Stimulated activated CD8-positive, alpha-beta memory T cell treated with anti-CD3 and anti-CD28 coated beads, Interleukin-2, amount 100 ng/mL, for 1 hour (primary cell): Measurements from ENCODE around the gene OVCH1.

Experiments used
- DNase-seq, 2 donors: peaks; one replicate each; pipeline ENCODE4 v3.0.0-alpha.2; 2020; ENCODE audit warnings: low read depth in 2 of 2

OVCH1 gene, protein sequence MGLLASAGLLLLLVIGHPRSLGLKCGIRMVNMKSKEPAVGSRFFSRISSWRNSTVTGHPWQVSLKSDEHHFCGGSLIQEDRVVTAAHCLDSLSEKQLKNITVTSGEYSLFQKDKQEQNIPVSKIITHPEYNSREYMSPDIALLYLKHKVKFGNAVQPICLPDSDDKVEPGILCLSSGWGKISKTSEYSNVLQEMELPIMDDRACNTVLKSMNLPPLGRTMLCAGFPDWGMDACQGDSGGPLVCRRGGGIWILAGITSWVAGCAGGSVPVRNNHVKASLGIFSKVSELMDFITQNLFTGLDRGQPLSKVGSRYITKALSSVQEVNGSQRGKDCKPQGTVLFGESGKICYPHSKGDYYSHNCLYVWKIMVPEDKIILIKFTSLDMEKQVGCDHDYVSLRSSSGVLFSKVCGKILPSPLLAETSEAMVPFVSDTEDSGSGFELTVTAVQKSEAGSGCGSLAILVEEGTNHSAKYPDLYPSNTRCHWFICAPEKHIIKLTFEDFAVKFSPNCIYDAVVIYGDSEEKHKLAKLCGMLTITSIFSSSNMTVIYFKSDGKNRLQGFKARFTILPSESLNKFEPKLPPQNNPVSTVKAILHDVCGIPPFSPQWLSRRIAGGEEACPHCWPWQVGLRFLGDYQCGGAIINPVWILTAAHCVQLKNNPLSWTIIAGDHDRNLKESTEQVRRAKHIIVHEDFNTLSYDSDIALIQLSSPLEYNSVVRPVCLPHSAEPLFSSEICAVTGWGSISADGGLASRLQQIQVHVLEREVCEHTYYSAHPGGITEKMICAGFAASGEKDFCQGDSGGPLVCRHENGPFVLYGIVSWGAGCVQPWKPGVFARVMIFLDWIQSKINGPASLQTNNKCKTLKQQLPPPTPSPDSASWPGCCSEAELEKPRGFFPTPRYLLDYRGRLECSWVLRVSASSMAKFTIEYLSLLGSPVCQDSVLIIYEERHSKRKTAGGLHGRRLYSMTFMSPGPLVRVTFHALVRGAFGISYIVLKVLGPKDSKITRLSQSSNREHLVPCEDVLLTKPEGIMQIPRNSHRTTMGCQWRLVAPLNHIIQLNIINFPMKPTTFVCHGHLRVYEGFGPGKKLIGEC

DNA sequence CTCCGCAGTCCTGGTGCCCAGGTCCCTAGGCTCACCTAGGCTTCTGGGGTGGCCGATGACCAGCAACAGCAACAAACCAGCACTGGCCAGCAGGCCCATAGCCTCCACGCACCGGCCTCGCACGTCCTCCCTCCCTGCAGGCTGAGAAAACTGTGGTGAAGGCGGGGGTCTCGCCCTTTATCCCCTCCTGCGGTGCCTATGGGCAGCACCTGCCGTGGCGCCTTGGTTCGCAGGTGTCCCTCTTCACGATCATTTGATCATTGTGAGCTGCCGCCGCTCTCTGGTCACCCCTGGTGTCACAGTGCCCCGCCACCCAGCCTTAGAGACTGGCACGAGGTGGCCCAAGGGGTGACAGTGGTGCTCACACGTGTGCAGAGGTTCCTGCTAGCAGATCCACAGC lies at the start of gene OVCH1:
TSS of gene OVCH1 (minus strand) at position 99 of the 400 bp plus-strand sequence. CDS start at position 99, 0 bp downstream.
- no peak for DNase-seq

DNA sequence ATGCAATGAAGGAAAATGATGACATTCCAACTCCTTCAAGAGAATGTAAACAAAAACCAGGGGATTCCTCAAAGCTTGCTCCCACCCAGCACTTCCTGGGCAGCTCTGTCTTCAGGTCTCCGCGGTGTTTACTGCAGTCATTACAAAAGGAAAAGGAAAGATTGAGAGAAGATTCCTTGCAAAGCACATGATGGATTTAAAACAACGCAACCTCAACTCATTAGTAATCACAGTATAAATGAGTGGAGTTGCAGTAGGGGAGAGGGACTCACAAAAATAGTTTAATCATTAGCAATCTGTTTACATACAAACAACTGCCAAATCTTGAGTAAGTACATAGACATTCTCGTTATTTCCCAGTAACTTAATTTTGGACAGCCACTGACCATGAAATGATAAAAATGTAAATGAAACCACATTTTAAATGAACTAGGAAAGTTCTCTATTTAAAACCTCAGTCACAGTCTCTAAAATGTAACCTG lies 49.7 kb upstream of the OVCH1 start:
- no peak for DNase-seq

DNA sequence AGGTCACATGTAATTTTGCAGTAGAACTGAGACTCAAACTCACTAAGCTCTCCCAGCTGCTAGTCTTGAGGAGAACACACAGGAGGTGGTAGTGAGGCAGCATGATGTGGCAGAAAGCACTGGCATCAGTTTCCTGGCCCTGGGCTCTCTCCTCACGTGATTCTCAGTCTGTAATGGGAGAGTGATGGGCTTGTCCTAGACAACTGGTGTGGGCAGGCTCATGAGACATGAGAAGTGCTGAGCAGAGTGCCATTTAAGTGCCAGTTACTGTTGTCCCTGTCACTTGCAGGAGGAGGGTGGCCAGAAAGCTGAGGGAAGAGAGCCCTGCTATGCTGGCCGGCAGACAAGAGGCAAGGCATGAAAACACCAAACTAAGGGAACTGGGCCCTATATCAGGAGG lies 48.5 kb upstream of the OVCH1 start:
- no peak for DNase-seq

DNA sequence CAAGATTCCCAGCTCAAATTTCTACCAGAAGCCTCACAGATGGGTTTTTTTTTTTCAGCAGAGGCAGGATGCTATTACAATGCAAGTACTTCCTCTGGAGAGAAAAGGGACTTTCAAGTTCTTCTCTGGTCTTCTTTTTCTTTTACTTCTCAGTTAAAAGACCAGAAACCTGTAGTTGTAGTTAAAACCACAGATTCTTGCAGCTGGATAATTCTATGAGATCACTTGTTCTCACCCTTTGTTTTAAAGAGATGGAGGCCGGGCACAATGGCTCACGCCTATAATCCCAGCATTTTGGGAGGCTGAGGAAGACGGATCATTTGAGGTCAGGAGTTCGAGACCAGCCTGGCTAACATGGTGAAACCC lies 47.6 kb upstream of the OVCH1 start:
- no peak for DNase-seq

GRCh38 chr12:29544428-29545101 lies 47.1 kb upstream of the OVCH1 start:
- DNase-seq = no peak

DNA sequence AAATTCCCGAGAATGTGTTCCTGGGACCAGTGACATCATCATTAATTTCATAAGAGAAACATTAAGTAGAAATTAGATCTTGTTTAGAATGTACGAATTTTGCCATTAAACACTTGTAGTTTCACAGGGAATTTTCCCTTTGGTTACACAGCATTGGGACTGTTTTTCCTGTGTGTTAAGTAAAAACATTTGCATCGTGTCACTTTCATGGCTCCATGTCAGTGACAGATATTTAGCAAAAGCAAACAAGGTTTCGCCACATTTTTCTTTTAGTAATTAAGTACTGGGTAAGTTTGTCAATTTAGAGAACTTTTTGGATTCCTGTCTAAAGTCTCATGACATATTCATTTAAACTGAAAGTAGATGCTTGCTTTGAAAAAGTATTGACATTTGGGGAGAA lies 45.5 kb upstream of the OVCH1 start:
- DNase-seq = no peak

DNA sequence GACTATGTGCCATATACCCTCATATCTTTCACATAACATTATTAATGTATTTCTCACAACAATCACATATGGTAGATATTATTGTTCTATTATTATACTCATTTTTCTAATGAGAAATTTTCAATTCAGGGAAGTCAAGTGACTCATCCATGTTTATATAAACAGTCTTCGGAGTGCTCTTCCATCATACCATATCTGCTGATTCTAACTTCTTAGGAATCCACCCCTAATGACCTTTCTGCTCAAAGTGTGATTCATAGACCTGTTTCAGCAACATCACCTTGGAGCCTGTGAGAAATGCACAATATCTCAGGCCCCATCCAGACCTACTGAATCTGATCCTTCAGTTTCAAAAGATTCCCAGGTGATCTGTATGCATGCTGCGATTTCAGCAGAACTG lies 39.8 kb upstream of the OVCH1 start:
- DNase-seq = no peak

DNA sequence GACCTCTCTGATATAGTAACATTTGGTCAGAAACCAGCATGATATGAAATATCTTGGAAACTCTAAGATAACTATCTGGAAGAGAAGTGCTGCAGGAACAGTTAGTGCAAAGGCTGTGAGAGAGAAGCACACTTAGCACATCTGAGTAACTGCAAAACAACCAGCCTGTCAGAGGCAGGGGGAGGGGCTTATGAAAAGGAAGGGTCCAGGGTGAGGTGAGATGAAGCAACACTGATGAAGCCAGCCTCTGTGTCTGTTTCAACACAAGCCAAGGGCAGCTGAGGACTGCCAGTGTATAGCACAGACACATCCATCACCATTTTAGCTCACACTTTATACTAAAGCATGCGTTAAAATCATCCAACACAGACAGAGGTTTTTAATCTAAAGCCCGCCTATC lies 37.4 kb upstream of the OVCH1 start:
- no peak for DNase-seq

GRCh38 chr12:29533815-29534489 lies 36.5 kb upstream of the OVCH1 start:
- no peak for DNase-seq

DNA sequence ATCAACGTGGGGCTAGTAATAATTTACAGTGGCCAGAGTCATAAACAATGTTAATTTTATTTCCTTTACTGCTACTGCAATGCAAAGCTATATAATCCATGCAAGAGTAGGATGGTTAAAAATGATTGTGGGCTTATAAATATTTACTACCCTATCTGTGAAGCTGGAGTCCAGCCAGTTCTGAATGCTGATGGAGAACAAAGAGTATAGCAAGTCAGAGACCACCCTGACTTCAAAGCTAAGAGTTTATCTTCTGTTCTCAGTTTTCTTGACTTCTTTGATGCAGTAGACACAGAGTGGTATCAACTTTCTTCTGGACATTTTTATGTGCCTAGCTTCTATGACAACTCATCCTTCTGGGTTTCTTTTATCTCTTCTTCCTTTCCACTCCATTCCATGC lies 34.0 kb upstream of the OVCH1 start:
- DNase-seq = no peak

DNA sequence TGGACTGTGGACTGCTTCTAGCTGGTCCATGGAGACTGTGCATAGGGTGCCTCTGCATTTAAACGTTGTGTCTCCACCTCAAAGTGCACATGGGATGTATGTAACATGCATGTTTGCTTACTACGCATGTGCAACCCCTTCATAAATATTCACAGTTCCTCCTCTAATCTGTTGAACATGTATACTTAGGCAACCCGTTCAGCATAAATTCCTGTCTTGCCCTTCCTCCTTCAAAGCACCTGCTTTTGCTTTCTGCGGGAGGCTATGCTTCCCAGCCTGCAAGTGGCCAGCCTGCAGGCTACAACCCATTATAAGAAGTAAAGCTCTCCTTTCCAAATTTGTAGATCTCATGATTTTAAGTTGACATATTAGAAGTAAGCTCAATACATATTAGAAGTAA lies 33.0 kb upstream of the OVCH1 start:
- DNase-seq = no peak

GRCh38 chr12:29528161-29528560 lies 30.7 kb upstream of the OVCH1 start:
- DNase-seq = no peak

GRCh38 chr12:29521951-29522350 lies 24.5 kb upstream of the OVCH1 start:
- no peak for DNase-seq

DNA sequence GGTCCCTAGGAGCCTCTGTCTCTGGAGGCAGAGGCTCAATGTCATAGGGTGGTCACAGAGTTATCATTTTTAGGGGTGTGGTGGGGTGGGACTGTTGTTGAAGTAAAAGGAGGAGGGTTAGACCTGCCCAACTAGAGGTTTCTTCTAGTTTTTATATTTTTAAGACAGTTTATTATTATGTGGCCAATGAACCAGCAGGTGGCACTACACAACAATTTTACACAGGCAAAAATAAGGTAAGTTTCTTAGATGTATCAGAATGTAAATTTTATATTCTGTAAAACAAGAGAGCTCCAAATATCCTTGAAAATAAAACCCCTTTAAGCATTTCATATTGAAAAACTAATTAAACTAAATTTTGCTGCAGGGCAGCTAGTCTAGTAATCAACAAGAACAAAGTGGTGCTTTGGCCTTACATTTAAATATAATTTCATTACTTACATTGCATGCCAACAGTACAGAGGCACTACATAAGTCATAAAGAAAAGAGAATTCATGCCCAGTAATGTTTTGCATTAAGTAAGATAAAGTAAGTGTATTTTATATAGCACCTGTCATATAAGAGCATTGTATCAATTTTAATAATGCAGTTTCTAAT lies 22.2 kb upstream of the OVCH1 start:
- no peak for DNase-seq

DNA sequence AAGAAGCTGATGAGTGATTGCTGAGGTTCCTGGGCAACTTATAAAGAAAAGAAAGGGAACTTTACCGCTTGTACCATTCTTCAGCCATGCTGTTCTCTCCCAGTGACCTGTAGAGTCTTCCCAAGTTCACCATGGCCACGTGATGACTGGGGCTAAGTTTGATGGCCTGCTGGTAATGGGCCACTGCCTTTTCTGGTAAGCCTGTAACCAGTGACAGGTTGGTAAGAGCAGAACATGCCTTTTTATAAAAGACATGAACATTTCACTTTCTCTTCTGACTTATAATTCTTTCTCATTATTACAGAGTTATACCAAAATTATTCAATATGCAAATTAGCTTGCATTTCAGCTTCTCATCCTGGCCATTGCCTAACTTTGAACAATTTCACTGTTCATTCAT lies 20.9 kb upstream of the OVCH1 start:
- no peak for DNase-seq

- no peak for DNase-seq
These were observed 19.8 kb upstream of the OVCH1 start for GRCh38 chr12:29517264-29517663.

GRCh38 chr12:29516431-29516875 lies 19.0 kb upstream of the OVCH1 start:
- no peak for DNase-seq

GRCh38 chr12:29510591-29511185 lies 13.2 kb upstream of the OVCH1 start:
- no peak for DNase-seq

GRCh38 chr12:29509503-29509902 lies 12.0 kb upstream of the OVCH1 start:
- DNase-seq = no peak

- DNase-seq = no peak
These were observed 11.5 kb upstream of the OVCH1 start for GRCh38 chr12:29508949-29509348.
